Measurements from ENCODE around the gene BNIPL.

BNIPL gene

GRCh38 chr1:151010346-151010726, 26.1 kb upstream of the BNIPL start:
- no peak for DNase-seq

- no peak for DNase-seq
Observed at GRCh38 chr1:151011154-151011850, 25.1 kb upstream of the BNIPL start.

GRCh38 chr1:151012684-151013471, 23.5 kb upstream of the BNIPL start:
- no peak for DNase-seq

GRCh38 chr1:151013518-151013917, 22.9 kb upstream of the BNIPL start:
- DNase-seq: no peak

GRCh38 chr1:151024540-151025146, 11.7 kb upstream of the BNIPL start:
- DNase-seq: peak; percentile 75

GRCh38 chr1:151026460-151026859, 9.9 kb upstream of the BNIPL start:
- DNase-seq: no peak

GRCh38 chr1:151032164-151032563, 4.2 kb upstream of the BNIPL start:
- no peak for DNase-seq

- no peak for DNase-seq
Observed at GRCh38 chr1:151035167-151035566, 1.2 kb upstream of the BNIPL start.

- DNase-seq: no peak
Observed at GRCh38 chr1:151037032-151037431, 646 bp downstream of the BNIPL start.

GRCh38 chr1:151039521-151039920, 3.1 kb downstream of the BNIPL start:
- no peak for DNase-seq

- no peak for DNase-seq
Observed at GRCh38 chr1:151043163-151043562, 6.8 kb downstream of the BNIPL start.

GRCh38 chr1:151047591-151047924, 11.2 kb downstream of the BNIPL start, which contains the start of gene C1orf56:
TSS of gene C1orf56 (plus strand) at chr1:151047751. CDS start at chr1:151047848, 97 bp downstream.
- peak; percentile 83 for DNase-seq

GRCh38 chr1:151047925-151048644, 11.7 kb downstream of the BNIPL start:
- peak; percentile 83 for DNase-seq

GRCh38 chr1:151048645-151049032, 12.3 kb downstream of the BNIPL start:
- DNase-seq: no peak

GRCh38 chr1:151049458-151049857, 13.1 kb downstream of the BNIPL start:
- DNase-seq: no peak

- DNase-seq: no peak
Observed at GRCh38 chr1:151050051-151050688, 13.8 kb downstream of the BNIPL start.

GRCh38 chr1:151051356-151052009, 15.1 kb downstream of the BNIPL start:
- no peak for DNase-seq

GRCh38 chr1:151054971-151055547, 18.7 kb downstream of the BNIPL start:
- no peak for DNase-seq

GRCh38 chr1:151055581-151055980, 19.2 kb downstream of the BNIPL start:
- no peak for DNase-seq

GRCh38 chr1:151056149-151056548, 19.8 kb downstream of the BNIPL start:
- no peak for DNase-seq

GRCh38 chr1:151058692-151059091, 22.3 kb downstream of the BNIPL start:
- DNase-seq: peak; percentile 79

Measured in right hindlimb (tissue), 1 donor.